Measurements from ENCODE around the gene SIGLEC9. TPM values are rescaled to one million over a fixed set of nuclear protein-coding genes. Genes with fewer than 3 reads are reported as not detected.

SIGLEC9 gene
- total RNA-seq (ENCODE audit: low replicate concordance): not detected in 2 replicates
- long read RNA-seq: 0 reads

DNA sequence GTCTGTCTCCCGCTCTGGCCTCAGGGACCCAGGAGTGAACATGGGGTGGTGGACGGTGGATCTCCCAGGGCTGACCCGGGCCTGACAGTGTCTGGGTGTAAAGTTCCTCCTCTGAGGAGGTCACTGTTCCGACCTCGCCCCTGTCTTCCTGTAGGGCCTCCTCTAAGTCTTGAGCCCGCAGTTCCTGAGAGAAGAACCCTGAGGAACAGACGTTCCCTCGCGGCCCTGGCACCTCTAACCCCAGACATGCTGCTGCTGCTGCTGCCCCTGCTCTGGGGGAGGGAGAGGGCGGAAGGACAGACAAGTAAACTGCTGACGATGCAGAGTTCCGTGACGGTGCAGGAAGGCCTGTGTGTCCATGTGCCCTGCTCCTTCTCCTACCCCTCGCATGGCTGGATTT is at the start of gene SIGLEC9:
TSS of gene SIGLEC9 (plus strand) at position 178 of the 400 bp plus-strand sequence. CDS start at position 247, 69 bp downstream.
- TF ChIP-seq, protein P1, sequence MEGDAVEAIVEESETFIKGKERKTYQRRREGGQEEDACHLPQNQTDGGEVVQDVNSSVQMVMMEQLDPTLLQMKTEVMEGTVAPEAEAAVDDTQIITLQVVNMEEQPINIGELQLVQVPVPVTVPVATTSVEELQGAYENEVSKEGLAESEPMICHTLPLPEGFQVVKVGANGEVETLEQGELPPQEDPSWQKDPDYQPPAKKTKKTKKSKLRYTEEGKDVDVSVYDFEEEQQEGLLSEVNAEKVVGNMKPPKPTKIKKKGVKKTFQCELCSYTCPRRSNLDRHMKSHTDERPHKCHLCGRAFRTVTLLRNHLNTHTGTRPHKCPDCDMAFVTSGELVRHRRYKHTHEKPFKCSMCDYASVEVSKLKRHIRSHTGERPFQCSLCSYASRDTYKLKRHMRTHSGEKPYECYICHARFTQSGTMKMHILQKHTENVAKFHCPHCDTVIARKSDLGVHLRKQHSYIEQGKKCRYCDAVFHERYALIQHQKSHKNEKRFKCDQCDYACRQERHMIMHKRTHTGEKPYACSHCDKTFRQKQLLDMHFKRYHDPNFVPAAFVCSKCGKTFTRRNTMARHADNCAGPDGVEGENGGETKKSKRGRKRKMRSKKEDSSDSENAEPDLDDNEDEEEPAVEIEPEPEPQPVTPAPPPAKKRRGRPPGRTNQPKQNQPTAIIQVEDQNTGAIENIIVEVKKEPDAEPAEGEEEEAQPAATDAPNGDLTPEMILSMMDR (conservative IDR thresholded peaks at IDR 0.05): no peak
- Mint-ChIP-seq H3K27ac (no peak within 1 kb of the TSS), H3K36me3 (no peaks in the 10 kb centered on the region), H3K9me3 (no peaks in the 10 kb centered on the region), H3K27me3 (peaks cover 15% of the 10 kb centered on the region), H3K4me3 (no peak within 1 kb of the TSS), H3K4me1 (ENCODE audit: unreplicated experiment) (peaks cover 4% of the 10 kb centered on the region)
- no peak for DNase-seq (ENCODE audit: extremely low spot score, unreplicated experiment)

DNA sequence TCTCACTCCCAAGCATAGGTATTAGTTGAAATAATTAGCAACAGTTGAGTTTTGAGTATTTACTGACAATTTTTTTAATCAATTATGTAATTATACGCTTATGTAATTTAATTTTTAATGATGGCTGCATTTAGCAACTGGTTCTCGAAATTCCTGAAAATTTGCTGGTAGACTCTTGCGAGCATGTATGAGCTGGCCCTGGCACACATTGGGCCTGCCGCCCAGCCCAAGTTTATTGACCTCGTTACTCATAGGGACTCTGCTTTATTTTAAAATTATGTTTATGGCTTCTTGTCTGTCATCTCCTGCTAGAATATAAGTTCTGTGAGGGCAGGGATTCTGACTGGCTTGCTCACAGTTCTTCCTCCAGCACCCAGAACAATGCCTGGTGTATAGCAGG is 48.7 kb upstream of the SIGLEC9 start:
- no peak for DNase-seq (ENCODE audit: extremely low spot score, unreplicated experiment)
- Mint-ChIP-seq H3K4me1 (ENCODE audit: unreplicated experiment) (no peaks in the 10 kb centered on the region), H3K4me3 (no peak overlapping the region), H3K9me3 (peaks cover 4% of the 10 kb centered on the region), H3K27me3 (peaks cover 15% of the 10 kb centered on the region), H3K36me3 (no peaks in the 10 kb centered on the region), H3K27ac (no peak overlapping the region)
- TF ChIP-seq, protein P1 (conservative IDR thresholded peaks at IDR 0.05): no peak

DNA sequence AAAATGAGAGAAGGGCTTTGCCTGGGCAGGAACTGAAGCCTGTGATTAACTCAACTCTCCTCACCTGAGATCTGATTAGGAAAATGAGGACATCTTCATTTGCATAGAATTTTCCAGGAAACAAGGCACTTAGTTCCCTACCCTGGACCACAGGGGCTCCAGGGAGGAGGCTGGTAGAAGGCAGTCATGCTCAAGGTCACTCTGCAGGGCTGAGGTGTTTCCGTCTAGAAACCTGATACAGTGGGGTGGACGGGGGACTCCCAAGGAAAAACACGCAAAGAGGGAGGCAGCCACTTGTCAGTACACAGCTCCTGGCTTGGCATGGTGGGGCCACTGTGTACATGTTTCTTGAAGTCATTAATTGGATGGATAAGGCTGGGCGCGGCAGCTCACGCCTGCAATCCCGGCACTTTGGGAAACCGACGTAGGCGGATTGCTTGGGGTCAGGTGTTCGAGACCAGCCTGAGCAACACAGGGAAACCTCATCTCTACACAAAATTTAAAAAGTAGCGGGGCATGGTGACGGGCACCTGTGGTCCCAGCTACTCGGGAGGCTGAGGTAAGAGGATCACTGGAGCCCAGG is 48.0 kb upstream of the SIGLEC9 start:
- Mint-ChIP-seq H3K4me1 (ENCODE audit: unreplicated experiment) (no peaks in the 10 kb centered on the region), H3K9me3 (peaks cover 4% of the 10 kb centered on the region), H3K27ac (no peak overlapping the region), H3K4me3 (no peak overlapping the region), H3K36me3 (no peaks in the 10 kb centered on the region), H3K27me3 (peaks cover 17% of the 10 kb centered on the region)
- TF ChIP-seq, protein P1 (conservative IDR thresholded peaks at IDR 0.05): no peak
- no peak for DNase-seq (ENCODE audit: extremely low spot score, unreplicated experiment)

DNA sequence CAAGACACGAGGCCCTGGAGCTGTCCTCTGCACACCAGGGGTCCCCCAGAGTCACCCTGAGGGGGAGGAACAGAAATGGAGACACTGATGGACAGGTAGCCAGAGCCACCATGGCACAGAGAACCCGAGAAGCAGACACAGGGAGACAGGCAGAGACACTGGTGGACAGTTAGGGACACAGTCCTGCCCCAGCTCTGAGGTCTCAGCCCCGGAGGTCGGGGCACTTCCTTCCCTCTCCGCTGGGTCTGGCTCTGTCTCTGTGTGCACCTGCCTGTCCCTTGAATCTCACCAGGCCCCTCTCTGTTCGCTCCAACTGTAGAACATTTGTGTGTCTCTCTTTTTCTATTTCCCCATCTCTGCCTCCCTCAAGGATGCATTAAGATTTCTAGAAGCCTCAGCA is 46.6 kb upstream of the SIGLEC9 start:
- DNase-seq (ENCODE audit: extremely low spot score, unreplicated experiment): no peak
- H3K4me1 Mint-ChIP-seq (ENCODE audit: unreplicated experiment): no peaks in the 10 kb centered on the region
- no peak overlapping the region for H3K4me3 Mint-ChIP-seq
- TF ChIP-seq, protein P1 (conservative IDR thresholded peaks at IDR 0.05): no peak
- no peak overlapping the region for H3K27ac Mint-ChIP-seq
- peaks cover 4% of the 10 kb centered on the region for H3K9me3 Mint-ChIP-seq
- H3K36me3 Mint-ChIP-seq: no peaks in the 10 kb centered on the region
- H3K27me3 Mint-ChIP-seq: peaks cover 28% of the 10 kb centered on the region

DNA sequence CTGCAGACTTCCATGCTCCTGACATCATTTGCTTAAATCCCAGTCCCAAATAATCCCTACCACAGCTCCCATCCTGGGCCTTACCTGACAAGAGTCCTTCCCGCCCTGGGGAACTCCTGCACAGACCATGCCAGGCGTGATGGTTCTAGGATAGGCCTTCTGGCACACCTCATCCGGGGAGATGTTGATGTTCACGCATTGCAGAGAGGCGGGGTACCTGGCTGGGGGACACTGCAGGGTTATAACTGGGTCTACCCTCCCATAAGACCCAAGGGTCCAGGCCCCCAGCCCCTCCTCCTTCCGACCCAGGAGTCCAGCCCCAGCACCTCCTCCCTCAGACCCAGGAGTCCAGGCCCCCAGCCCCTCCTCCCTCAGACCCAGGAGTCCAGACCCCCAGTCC is 46.0 kb upstream of the SIGLEC9 start:
- DNase-seq (ENCODE audit: extremely low spot score, unreplicated experiment): no peak
- H3K36me3 Mint-ChIP-seq: no peaks in the 10 kb centered on the region
- TF ChIP-seq, protein P1 (conservative IDR thresholded peaks at IDR 0.05): no peak
- peaks cover 4% of the 10 kb centered on the region for H3K9me3 Mint-ChIP-seq
- H3K4me1 Mint-ChIP-seq (ENCODE audit: unreplicated experiment): no peaks in the 10 kb centered on the region
- H3K4me3 Mint-ChIP-seq: no peak overlapping the region
- peaks cover 34% of the 10 kb centered on the region for H3K27me3 Mint-ChIP-seq
- H3K27ac Mint-ChIP-seq: no peak overlapping the region

All from type B pancreatic cell (in vitro differentiated cells).